ENCODE measurements around the gene MRS2. TPM values are rescaled to one million over a fixed set of nuclear protein-coding genes. Genes with fewer than 3 reads are reported as not detected.

MRS2 gene, protein sequence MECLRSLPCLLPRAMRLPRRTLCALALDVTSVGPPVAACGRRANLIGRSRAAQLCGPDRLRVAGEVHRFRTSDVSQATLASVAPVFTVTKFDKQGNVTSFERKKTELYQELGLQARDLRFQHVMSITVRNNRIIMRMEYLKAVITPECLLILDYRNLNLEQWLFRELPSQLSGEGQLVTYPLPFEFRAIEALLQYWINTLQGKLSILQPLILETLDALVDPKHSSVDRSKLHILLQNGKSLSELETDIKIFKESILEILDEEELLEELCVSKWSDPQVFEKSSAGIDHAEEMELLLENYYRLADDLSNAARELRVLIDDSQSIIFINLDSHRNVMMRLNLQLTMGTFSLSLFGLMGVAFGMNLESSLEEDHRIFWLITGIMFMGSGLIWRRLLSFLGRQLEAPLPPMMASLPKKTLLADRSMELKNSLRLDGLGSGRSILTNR
- total RNA-seq (10 to 100 TPM; 23.4 to 41.3 (median 29.3) TPM), polyA plus RNA-seq (10 to 100 TPM; 11.2 to 30.5 (median 11.8) TPM)
- long read RNA-seq, donor 1, transcript MRS2-203 (11 exons, 3,313 nt), result major isoform, 10 of 16 reads
- long read RNA-seq, donor 1, partial matches to known transcripts, result 5 of 16 reads
- long read RNA-seq, donor 1, other reads (novel, unspliced or antisense), result 0 of 16 reads
- long read RNA-seq, donor 2, partial matches to known transcripts, result 11 of 17 reads
- long read RNA-seq, donor 2, other reads (novel, unspliced or antisense), result 0 of 17 reads
- long read RNA-seq, donor 3, partial matches to known transcripts, result 0 of 7 reads
- long read RNA-seq, donor 3, other reads (novel, unspliced or antisense), result 0 of 7 reads
- long read RNA-seq, donor 4, transcript MRS2-202 (10 exons, 1,740 nt), result major isoform, 8 of 20 reads
- long read RNA-seq, donor 4, partial matches to known transcripts, result 2 of 20 reads
- long read RNA-seq, donor 4, other reads (novel, unspliced or antisense), result 5 of 20 reads
- long read RNA-seq, donor 5, transcript MRS2-203 (11 exons, 3,313 nt), result major isoform, 26 of 50 reads
- long read RNA-seq, donor 5, transcript MRS2-202 (10 exons, 1,740 nt), result minor isoform, 13 of 50 reads
- long read RNA-seq, donor 5, partial matches to known transcripts, result 2 of 50 reads
- long read RNA-seq, donor 5, other reads (novel, unspliced or antisense), result 8 of 50 reads
- long read RNA-seq, donor 6, transcript MRS2-203 (11 exons, 3,313 nt), result major isoform, 5 of 8 reads
- long read RNA-seq, donor 6, partial matches to known transcripts, result 2 of 8 reads
- long read RNA-seq, donor 6, other reads (novel, unspliced or antisense), result 0 of 8 reads
- long read RNA-seq, donor 7, transcript MRS2-203 (11 exons, 3,313 nt), result major isoform, 5 of 6 reads
- long read RNA-seq, donor 7, partial matches to known transcripts, result 0 of 6 reads
- long read RNA-seq, donor 7, other reads (novel, unspliced or antisense), result 0 of 6 reads
- long read RNA-seq, donor 8, transcript MRS2-203 (11 exons, 3,313 nt), result major isoform, 5 of 8 reads
- long read RNA-seq, donor 8, partial matches to known transcripts, result 0 of 8 reads
- long read RNA-seq, donor 8, other reads (novel, unspliced or antisense), result 0 of 8 reads
- long read RNA-seq, donor 9, partial matches to known transcripts, result 0 of 4 reads
- long read RNA-seq, donor 9, other reads (novel, unspliced or antisense), result 0 of 4 reads
- long read RNA-seq, donor 10, partial matches to known transcripts, result 0 of 3 reads
- long read RNA-seq, donor 10, other reads (novel, unspliced or antisense), result 0 of 3 reads

DNA sequence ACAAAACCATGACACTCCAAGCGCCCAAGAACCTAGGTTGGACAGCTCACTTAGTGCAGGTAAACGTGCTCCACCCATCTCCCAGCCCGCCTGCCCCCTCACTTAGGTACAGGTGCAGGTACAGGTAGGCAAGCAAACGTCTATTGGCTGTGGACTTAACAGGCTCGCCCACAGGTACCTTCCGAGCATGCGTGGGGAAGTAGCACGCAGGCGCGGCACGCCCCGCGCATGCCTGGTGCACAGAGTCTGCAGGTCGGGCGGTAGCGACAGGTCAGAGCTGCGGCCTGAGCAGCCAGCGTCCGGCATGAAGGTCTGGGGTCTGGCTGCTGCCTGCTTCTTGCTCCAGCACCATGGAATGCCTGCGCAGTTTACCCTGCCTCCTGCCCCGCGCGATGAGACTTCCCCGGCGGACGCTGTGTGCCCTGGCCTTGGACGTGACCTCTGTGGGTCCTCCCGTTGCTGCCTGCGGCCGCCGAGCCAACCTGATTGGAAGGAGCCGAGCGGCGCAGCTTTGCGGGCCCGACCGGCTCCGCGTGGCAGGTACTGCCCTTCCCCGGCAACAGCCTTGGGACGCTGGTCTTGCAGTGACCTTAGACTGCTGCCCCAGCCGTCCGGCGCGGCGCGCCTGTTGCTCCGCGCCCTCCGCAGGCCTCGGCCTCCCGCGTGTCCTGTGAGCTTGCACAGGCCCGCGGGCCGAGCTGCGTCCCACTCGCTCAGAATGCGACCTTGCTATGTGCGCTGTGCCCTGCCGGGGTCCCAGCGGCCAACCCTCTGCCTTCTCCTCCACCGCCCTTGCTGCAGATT is at the start of gene MRS2:
MRS2 (plus strand) TSS at position 240 of the 804 bp plus-strand sequence; CDS start at position 351, 111 bp downstream.
- H3K9me3 ChIP-seq (replicated peaks in 1 of 3), result no peaks in the 10 kb centered on the region
- DNase-seq, result peak; percentile 80 to 92 (median 86)
- TF ChIP-seq, protein P1, sequence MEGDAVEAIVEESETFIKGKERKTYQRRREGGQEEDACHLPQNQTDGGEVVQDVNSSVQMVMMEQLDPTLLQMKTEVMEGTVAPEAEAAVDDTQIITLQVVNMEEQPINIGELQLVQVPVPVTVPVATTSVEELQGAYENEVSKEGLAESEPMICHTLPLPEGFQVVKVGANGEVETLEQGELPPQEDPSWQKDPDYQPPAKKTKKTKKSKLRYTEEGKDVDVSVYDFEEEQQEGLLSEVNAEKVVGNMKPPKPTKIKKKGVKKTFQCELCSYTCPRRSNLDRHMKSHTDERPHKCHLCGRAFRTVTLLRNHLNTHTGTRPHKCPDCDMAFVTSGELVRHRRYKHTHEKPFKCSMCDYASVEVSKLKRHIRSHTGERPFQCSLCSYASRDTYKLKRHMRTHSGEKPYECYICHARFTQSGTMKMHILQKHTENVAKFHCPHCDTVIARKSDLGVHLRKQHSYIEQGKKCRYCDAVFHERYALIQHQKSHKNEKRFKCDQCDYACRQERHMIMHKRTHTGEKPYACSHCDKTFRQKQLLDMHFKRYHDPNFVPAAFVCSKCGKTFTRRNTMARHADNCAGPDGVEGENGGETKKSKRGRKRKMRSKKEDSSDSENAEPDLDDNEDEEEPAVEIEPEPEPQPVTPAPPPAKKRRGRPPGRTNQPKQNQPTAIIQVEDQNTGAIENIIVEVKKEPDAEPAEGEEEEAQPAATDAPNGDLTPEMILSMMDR (IDR thresholded peaks at IDR 0.05), result no peak
- TF ChIP-seq POLR2A (IDR thresholded peaks at IDR 0.05), result peak; percentile 47 to 70

DNA sequence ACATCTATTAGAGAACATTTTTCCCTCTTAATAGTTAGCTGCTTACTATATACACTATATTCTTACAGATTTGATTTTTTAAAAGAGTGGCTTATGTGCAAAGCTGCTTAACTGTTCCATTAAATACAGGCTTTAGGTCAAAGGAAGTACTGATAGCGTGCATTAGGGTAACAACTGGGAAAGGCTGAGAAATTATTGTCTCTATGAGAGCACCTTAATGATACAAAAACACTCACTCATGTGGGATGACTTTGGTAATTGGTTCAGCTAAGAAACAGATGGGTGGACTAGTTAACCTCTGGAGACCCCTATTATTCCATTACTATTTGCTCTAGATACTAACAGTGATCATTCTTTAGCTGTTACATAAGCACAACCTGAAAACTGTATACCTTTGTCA is 48.9 kb upstream of the MRS2 start:
- no peak for DNase-seq
- WGBS, 4 donors, result 78 to 84% (median 81%) methylated on average over 1 of the region's 1 CpG
- intact Hi-C loops (cut with DNase I), result no loop called here

More for the DNA sequence above, at the start of gene MRS2:
- 0 to 1% (median 0%) methylated on average over 6 to 63 of the region's 63 CpGs for WGBS, 4 donors
- Histone ChIP-seq H3K27ac (peak within 1 kb of the TSS in 4 of 5 donors; percentile 49 to 89 (median 70)), H3K27me3 (no peaks in the 10 kb centered on the region), H3K4me1 (replicated peaks in 1 of 2) (peaks cover 8 to 18% of the 10 kb centered on the region in 2 donors), H3K36me3 (replicated peaks in 1 of 2) (peaks cover 0 to 11% of the 10 kb centered on the region in 2 donors), H3K4me3 (peak within 1 kb of the TSS; percentile 55 to 92 (median 86))
- intact Hi-C loops (cut with DNase I), result no loop called here

DNA sequence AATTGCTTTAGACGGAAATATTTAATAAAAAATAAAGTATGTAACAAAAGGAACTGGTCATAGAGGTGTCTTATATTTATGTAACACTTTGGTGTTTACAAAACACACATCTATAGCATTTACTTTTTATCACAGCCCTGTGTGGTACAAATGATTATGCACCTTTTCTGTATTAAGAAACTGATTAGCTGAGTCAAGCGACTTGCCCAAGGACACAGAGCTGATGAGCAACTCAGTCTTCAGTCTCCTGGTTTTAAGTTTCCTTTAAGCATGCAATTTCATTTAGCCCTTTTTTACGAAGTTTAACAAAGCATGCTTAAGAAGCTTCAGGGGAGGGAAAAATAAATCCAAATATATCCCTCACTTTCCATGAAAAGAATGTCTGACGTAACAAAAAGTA is 47.3 kb upstream of the MRS2 start:
- no peak for TF ChIP-seq POLR2A (IDR thresholded peaks at IDR 0.05)
- TF ChIP-seq, protein P1 (IDR thresholded peaks at IDR 0.05), result no peak
- Histone ChIP-seq H3K36me3 (replicated peaks in 1 of 2) (no peaks in the 10 kb centered on the region), H3K9me3 (replicated peaks in 1 of 3) (no peaks in the 10 kb centered on the region), H3K27ac (no peak overlapping the region), H3K4me1 (replicated peaks in 1 of 2) (peaks cover 4 to 9% of the 10 kb centered on the region in 2 donors), H3K4me3 (no peak overlapping the region), H3K27me3 (no peaks in the 10 kb centered on the region)
- WGBS, 4 donors, result 44 to 51% (median 49%) methylated on average over 4 of the region's 4 CpGs
- no peak for DNase-seq
- intact Hi-C loops (cut with DNase I), result no loop called here

More for the DNA sequence above, 48.9 kb upstream of the MRS2 start:
- Histone ChIP-seq H3K27ac (no peak overlapping the region), H3K4me1 (replicated peaks in 1 of 2) (no peaks in the 10 kb centered on the region), H3K4me3 (no peak overlapping the region), H3K36me3 (replicated peaks in 1 of 2) (no peaks in the 10 kb centered on the region), H3K9me3 (replicated peaks in 1 of 3) (no peaks in the 10 kb centered on the region), H3K27me3 (no peaks in the 10 kb centered on the region)
- no peak for TF ChIP-seq POLR2A (IDR thresholded peaks at IDR 0.05)
- TF ChIP-seq, protein P1 (IDR thresholded peaks at IDR 0.05), result no peak

All from adrenal gland (tissue), 19 donors.